B cell (primary cell): ENCODE measurements around the gene ZNF273. TPM values are rescaled to one million over a fixed set of nuclear protein-coding genes. Genes with fewer than 3 reads are reported as not detected.

ENCODE experiments used
- ATAC-seq: fragments of 200-7000 bp; cut with Tn5 transposase; one replicate; pipeline ENCODE4 v1.10.0; 2021; ENCODE audit warnings: low read depth, mild to moderate bottlenecking, moderate number of reproducible peaks, moderate library complexity
- CTCF ChIA-PET: fragments of 350-600 bp; sonication (Branson Sonifier 250); formaldehyde crosslinking; loops from one replicate; lab custom pipeline; 2021; ENCODE audit warnings: antibody characterized with exemption, inconsistent platforms; lab: Charles Lee
- POLR2A ChIA-PET: fragments of 350-600 bp; sonication (Branson Sonifier 250); formaldehyde crosslinking; loops from one replicate; lab custom pipeline; 2021; ENCODE audit warnings: antibody characterized with exemption; lab: Charles Lee
- DNase-seq: peaks from one replicate; pipeline ENCODE4 v3.0.0; 2013
- H2AFZ ChIP-seq: 2 replicates; pipeline ENCODE4 v1.6.1; 2012; ENCODE audit warnings: mild to moderate bottlenecking, low read depth, low read length; ENCODE audit not compliant: insufficient read depth, poor library complexity, severe bottlenecking
- H3K27ac ChIP-seq, 2 donors: 1 replicate in 1 of 2; 2 replicates in 1 of 2; pipeline ENCODE4 v1.5.1; 2012 to 2013; ENCODE audit warnings: low read length in 2 of 2, mild to moderate bottlenecking in 2 of 2, moderate library complexity in 1 of 2
- H3K27me3 ChIP-seq, 4 experiments: fragments of 200-600 bp in 1 of 4; sonication (generic) in 1 of 4; replicated peaks in 1 of 4; 1 replicate in 2 of 4; 2 replicates in 2 of 4; pipeline versions ENCODE4 v1.6.1 to v1.7.0; 2013 to 2016; ENCODE audit warnings: low read length in 3 of 4, mild to moderate bottlenecking in 2 of 4, mixed read lengths in 1 of 4, moderate library complexity in 1 of 4; ENCODE audit not compliant: insufficient read depth in 4 of 4, control insufficient read depth in 3 of 4; ENCODE audit errors: control extremely low read depth in 1 of 4
- H3K36me3 ChIP-seq, 2 experiments: replicated peaks in 1 of 2; 1 replicate in 1 of 2; 2 replicates in 1 of 2; pipeline versions ENCODE4 v1.6.1 to v1.7.1; 2013; ENCODE audit warnings: low read length in 1 of 2; ENCODE audit not compliant: insufficient read depth in 2 of 2, control insufficient read depth in 1 of 2; ENCODE audit errors: control extremely low read depth in 1 of 2, extremely low read depth in 1 of 2
- H3K4me1 ChIP-seq, 2 donors: fragments of 200-600 bp in 1 of 2; sonication (generic) in 1 of 2; 1 replicate in 1 of 2; 2 replicates in 1 of 2; pipeline versions ENCODE4 v1.5.1 to v1.6.1; 2013 to 2017; ENCODE audit warnings: low read length in 2 of 2; ENCODE audit not compliant: control insufficient read depth in 2 of 2, insufficient read depth in 2 of 2
- H3K4me2 ChIP-seq: replicated peaks from 2 replicates; pipeline ENCODE3; 2012; ENCODE audit warnings: mild to moderate bottlenecking, low read depth, low read length; ENCODE audit not compliant: poor library complexity, severe bottlenecking
- H3K4me3 ChIP-seq, 5 experiments: fragments of 200-600 bp in 1 of 5; sonication (generic) in 1 of 5; 1 replicate in 3 of 5; 2 replicates in 2 of 5; pipeline versions ENCODE4 v1.5.1 to v1.7.0; 2011 to 2016; ENCODE audit warnings: low read length in 4 of 5, mild to moderate bottlenecking in 4 of 5, low read depth in 2 of 5, control low read depth in 1 of 5, moderate library complexity in 1 of 5; ENCODE audit not compliant: insufficient read depth in 1 of 5; ENCODE audit errors: control extremely low read depth in 1 of 5, extremely low read depth in 1 of 5
- H3K79me2 ChIP-seq: fragments of 200-600 bp; sonication (generic); one replicate; pipeline ENCODE4 v1.6.0; 2016; ENCODE audit warnings: low read length; ENCODE audit not compliant: control insufficient read depth, insufficient read depth
- H3K9ac ChIP-seq: fragments of 200-600 bp; sonication (generic); 2 replicates; pipeline ENCODE4 v1.6.1; 2017; ENCODE audit warnings: mild to moderate bottlenecking, low read length, moderate library complexity
- H3K9me3 ChIP-seq, 3 donors: one replicate each; pipeline versions ENCODE4 v1.6.1 to v1.7.1; 2013; ENCODE audit warnings: low read length in 2 of 3; ENCODE audit not compliant: control insufficient read depth in 2 of 3, insufficient read depth in 1 of 3; ENCODE audit errors: control extremely low read depth in 1 of 3
- H4K20me1 ChIP-seq: 2 replicates; pipeline ENCODE4 v1.6.0; 2012; ENCODE audit warnings: mild to moderate bottlenecking, low read length; ENCODE audit not compliant: insufficient read depth, control insufficient read depth, poor library complexity, severe bottlenecking
- H3K27ac Mint-ChIP-seq: one replicate; pipeline ENCODE4 v1.8.0; 2021; ENCODE audit warnings: mixed read lengths
- H3K27me3 Mint-ChIP-seq: one replicate; pipeline ENCODE4 v1.8.0; 2021; ENCODE audit warnings: mixed read lengths
- H3K4me1 Mint-ChIP-seq: one replicate; pipeline ENCODE4 v1.8.0; 2021; ENCODE audit warnings: mixed read lengths
- H3K4me3 Mint-ChIP-seq: one replicate; pipeline ENCODE4 v1.8.0; 2021; ENCODE audit warnings: mixed read lengths
- H3K9me3 Mint-ChIP-seq: one replicate; pipeline ENCODE4 v1.8.0; 2022; ENCODE audit warnings: mixed read lengths; ENCODE audit not compliant: insufficient read depth
- CTCF ChIP-seq: fragments of 200-600 bp; IDR thresholded peaks from one replicate; pipeline ENCODE4 v1.8.0; 2022; ENCODE audit warnings: antibody characterized with exemption, mild to moderate bottlenecking
- EZH2 ChIP-seq: IDR thresholded peaks from 2 replicates; pipeline ENCODE4 v1.6.1; 2012; ENCODE audit warnings: borderline replicate concordance, low read depth, mild to moderate bottlenecking, moderate library complexity, low read length; ENCODE audit not compliant: insufficient read depth, poor library complexity, severe bottlenecking
- WGBS: methylation state at CpG from one replicate; pipeline ENCODE4 v1.1.5; 2013; ENCODE audit warnings: missing lambda C conversion rate; ENCODE audit not compliant: insufficient coverage; 5-methylcytosine and 5-hydroxymethylcytosine counted together
- intact Hi-C: fragments of 100-400 bp; cut with micrococcal nuclease; formaldehyde crosslinking; loops from one replicate; pipeline ENCODE4 v1.10.0; 2022
- polyA plus RNA-seq: library from polyadenylated mRNA; depleted of rRNA; stranded (reverse); fragments of >200 nt; gene quantifications from 2 replicates; pipeline ENCODE4 v1.2.3, GENCODE V29; 2012
- total RNA-seq, 2 donors: library from RNA; stranded (reverse); fragments of 120-200 nt in 1 of 2; gene quantifications; 1 replicate in 1 of 2; 2 replicates in 1 of 2; pipeline versions ENCODE4 v1.2.3 to v1.2.4, GENCODE V29; 2013 to 2022

Gene ZNF273
- total and polyA plus RNA-seq, 2 donors (not counting 1 experiment from before 2014, with no cell fraction given) = 3.8 to 12.7 TPM

GRCh38 chr7:64882341-64883112 is 20.5 kb upstream of the ZNF273 start:
- POLR2A ChIA-PET = no interaction called here
- intact Hi-C loops = no loop called here
- H3K27ac Mint-ChIP-seq = no peak overlapping the region
- no peaks in the 10 kb centered on the region for H3K36me3 ChIP-seq
- H3K9me3 Mint-ChIP-seq = no peaks in the 10 kb centered on the region
- peaks cover 62% of the 10 kb centered on the region for H3K27me3 Mint-ChIP-seq
- H3K4me1 ChIP-seq = peaks cover 11 to 14% of the 10 kb centered on the region in 2 donors
- WGBS = 15% methylated on average over 55 of the region's 55 CpGs
- H3K4me3 ChIP-seq = peak overlapping the region in 4 of 5 experiments; percentile 22 to 59 (median 42)
- peak overlapping the region; percentile 55 for H3K9ac ChIP-seq
- CTCF ChIA-PET = no interaction called here
- peak; percentile 56 for ATAC-seq
- H3K9me3 ChIP-seq = peaks cover 0 to 53% (median 0%) of the 10 kb centered on the region in 3 donors
- no peaks in the 10 kb centered on the region for H3K79me2 ChIP-seq
- peak overlapping the region; percentile 83 for H3K4me3 Mint-ChIP-seq
- H3K27ac ChIP-seq = no peak overlapping the region
- peak; percentile 30 for DNase-seq
- H3K4me2 ChIP-seq = peak overlapping the region; percentile 77
- peaks cover 0 to 67% (median 17%) of the 10 kb centered on the region in 4 experiments for H3K27me3 ChIP-seq
- H4K20me1 ChIP-seq = no peaks in the 10 kb centered on the region
- no peak for TF ChIP-seq EZH2
- no peak for TF ChIP-seq CTCF
- peaks cover 6% of the 10 kb centered on the region for H3K4me1 Mint-ChIP-seq
- H2AFZ ChIP-seq = peak overlapping the region; percentile 80
